Kidney glomerular epithelial cell (primary cell): ENCODE measurements around the gene DNAJB6.

Source experiments
- DNase-seq: peaks from one replicate; lab custom pipeline; 2025; lab: John Stamatoyannopoulos, UW

The DNAJB6 gene

DNA sequence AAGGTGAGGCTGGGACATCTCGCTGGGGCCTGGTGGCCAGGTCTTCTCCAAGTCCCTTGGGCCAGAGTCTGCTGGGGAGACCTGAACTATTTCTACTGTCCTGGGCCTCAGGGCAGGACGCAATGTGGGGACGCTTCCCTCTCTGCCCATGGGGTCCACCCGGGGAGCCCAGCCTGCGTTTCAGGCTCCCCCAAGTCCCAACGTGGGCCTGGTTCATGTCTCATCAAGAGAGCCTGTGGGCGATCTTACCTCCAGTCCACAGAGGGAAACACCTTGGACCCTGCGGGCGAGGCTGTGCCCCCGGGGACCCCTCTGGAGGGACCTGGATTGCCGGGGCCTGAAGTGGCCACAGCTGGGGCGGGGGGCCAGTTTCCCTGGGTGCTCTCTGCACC lies 91.7 kb downstream of the DNAJB6 start:
- no peak for DNase-seq

GRCh38 chr7:157429001-157429679 lies 92.3 kb downstream of the DNAJB6 start:
- DNase-seq = no peak

GRCh38 chr7:157429680-157430224 lies 92.9 kb downstream of the DNAJB6 start:
- DNase-seq = no peak

DNA sequence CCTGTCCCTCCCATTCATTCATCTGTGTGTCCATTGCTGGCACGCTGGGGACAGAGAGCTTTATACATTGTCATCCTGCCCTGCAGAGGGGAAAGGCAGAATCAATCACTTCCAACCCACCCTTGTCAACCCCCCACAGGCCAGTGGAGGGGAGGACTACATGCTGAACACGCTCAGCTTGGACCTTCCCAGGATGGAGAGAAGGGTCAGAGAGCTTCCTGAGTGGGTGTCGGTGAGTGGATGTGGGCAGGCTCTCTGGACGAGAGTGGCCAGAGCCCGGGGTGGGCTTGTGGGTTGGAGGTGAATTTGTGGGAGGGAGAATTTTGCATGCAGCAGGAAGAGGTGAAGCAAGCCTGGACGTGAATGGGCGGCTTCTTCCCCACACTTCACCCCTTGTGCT lies 93.9 kb downstream of the DNAJB6 start:
- DNase-seq = no peak

- DNase-seq = no peak
These were observed 94.6 kb downstream of the DNAJB6 start for GRCh38 chr7:157431173-157431950.

- no peak for DNase-seq
These were observed 95.2 kb downstream of the DNAJB6 start for GRCh38 chr7:157431951-157432540.

DNA sequence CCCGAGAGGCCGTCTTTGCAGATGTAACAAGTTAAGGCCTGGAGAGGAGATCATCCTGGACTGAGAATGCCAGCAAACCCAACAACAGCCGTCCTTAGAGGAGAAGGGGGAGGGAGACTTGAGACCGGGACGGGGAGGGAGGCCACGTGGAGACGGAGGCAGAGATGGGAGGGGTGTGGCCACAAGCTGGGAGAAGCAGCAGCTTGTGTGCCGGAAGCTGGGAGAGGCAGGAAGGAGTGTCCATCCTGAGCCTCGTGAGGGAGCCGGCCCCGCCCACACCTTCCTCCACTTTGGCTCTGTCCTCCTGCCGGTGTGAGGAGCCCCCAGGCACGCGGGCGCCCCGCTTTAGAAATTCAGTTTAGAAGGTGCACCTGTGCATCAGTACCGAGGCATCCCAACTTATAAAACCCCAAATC lies 95.7 kb downstream of the DNAJB6 start:
- no peak for DNase-seq

GRCh38 chr7:157432957-157433576 lies 96.3 kb downstream of the DNAJB6 start:
- peak; percentile 11 for DNase-seq

GRCh38 chr7:157433628-157434027 lies 96.8 kb downstream of the DNAJB6 start:
- no peak for DNase-seq

GRCh38 chr7:157434231-157434630 lies 97.4 kb downstream of the DNAJB6 start:
- DNase-seq = no peak

GRCh38 chr7:157434701-157435100 lies 97.9 kb downstream of the DNAJB6 start:
- DNase-seq = no peak

DNA sequence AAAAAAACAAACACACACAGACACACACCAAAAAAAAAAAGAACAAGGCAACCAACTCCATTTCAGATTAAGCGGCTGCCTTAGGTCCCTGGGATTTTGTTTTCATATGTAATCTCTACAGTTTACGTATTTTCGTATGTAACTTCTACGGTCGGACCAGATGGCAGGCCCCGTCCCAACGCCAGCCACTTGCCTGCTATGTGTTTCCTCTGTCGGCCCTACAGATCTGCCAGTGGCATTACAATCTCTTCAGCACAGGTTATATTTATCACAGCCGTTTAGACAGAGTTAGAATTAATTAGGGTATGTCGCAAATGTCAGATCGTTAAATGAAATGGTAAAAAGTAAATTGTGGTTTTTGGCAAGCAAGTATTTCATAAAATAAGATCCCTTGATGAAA lies 99.3 kb downstream of the DNAJB6 start:
- no peak for DNase-seq

- no peak for DNase-seq
These were observed 100.1 kb downstream of the DNAJB6 start for GRCh38 chr7:157436763-157437480.

- no peak for DNase-seq
These were observed 100.8 kb downstream of the DNAJB6 start for GRCh38 chr7:157437519-157438061.

GRCh38 chr7:157438121-157439025 lies 101.6 kb downstream of the DNAJB6 start:
- DNase-seq = no peak

GRCh38 chr7:157439149-157439548 lies 102.3 kb downstream of the DNAJB6 start:
- no peak for DNase-seq

DNA sequence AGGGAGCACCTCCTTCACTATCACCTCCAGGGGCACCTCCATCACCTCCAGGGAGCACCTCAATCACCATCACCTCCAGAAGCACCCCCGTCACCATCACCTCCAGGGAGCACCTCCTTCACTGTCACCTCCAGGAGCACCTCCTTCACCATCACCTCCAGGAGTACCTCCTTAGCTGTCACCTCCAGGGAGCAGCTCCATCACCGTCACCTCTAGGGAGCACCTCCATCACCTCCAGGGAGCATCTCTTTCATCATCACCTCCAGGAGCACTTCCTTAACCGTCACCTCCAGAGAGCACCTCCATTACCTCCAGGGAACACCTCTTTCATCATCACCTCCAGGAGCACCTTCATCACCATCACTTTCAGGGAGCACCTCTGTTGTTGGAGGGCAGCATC lies 103.0 kb downstream of the DNAJB6 start:
- DNase-seq = no peak

DNA sequence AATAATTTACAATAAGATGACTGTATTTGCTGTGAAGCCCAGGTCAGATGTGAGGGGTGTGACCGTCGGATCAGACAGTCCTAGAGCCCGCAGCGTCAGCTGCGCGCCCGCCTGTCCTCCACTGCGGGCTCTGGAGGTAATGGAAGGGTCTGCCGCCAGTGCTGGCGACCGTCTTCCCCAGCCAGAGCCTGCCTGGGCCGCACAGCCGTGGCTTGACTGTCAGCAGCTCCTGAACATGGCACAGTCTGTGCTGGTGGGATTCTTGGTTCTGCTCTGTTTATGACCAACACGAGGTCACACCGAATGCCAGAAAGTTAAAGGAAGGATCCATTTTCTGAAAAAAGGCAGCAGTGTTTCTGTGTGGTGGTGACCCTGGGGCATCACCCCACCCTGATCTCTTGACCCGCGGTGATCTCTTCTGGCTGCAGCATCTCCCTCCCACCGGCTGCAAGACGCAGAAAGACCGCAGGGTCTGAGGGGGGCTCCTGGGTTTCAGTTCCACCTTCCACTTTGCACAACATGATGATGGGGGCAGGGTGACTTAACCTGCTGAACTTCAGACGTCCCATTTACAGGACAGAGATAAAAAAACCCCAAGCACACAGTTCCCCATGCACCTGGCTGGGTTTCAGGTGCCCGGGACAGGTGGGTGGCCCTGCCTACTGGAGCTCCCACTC lies 103.7 kb downstream of the DNAJB6 start:
- DNase-seq = no peak

DNA sequence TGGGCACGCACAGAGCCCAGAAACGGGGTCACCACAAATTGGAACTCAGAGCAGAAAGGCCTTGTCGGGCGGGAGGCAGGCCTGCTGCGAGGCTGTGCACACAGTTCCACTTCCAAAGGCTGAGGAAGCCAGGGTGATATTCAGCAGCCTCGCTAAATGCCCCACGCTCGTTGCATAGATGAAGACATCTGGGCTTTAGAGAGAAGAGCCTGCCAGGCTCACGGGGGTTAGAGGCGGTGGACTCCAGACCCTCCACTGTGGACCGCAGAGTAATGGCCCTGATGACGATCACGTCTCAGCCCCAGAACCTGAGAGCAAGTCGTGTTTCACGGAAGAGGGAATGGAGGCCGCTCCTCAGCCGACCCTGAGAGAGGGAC lies 104.2 kb downstream of the DNAJB6 start:
- DNase-seq = no peak

GRCh38 chr7:157442456-157442855 lies 105.7 kb downstream of the DNAJB6 start:
- no peak for DNase-seq
